ENCODE measurements around the gene TEX14.
A peak's percentile ranks its signal among the peaks of the same experiment; 100 is the strongest.

Gene TEX14

DNA sequence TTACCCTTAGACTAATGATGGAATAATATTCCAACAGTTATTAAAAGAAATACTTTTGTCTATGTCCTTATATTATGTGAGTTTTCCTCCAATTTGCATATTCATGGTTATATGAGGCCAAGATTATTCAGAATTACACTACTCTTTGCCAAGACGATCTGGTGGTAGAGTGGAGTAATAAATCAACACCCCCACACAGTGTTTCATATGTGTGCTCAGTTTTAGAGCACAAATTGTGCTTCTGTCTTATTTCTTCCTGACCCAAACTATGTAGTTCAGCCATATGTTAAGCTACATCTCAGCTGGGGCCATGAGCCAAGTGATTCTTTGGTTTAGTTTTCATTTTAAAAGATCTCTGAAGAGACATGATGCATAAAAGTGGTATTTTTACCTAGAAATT lies 37.0 kb upstream of the TEX14 start:
- H3K4me1 Mint-ChIP-seq, result no peaks in the 10 kb centered on the region
- TF ChIP-seq, protein P1, sequence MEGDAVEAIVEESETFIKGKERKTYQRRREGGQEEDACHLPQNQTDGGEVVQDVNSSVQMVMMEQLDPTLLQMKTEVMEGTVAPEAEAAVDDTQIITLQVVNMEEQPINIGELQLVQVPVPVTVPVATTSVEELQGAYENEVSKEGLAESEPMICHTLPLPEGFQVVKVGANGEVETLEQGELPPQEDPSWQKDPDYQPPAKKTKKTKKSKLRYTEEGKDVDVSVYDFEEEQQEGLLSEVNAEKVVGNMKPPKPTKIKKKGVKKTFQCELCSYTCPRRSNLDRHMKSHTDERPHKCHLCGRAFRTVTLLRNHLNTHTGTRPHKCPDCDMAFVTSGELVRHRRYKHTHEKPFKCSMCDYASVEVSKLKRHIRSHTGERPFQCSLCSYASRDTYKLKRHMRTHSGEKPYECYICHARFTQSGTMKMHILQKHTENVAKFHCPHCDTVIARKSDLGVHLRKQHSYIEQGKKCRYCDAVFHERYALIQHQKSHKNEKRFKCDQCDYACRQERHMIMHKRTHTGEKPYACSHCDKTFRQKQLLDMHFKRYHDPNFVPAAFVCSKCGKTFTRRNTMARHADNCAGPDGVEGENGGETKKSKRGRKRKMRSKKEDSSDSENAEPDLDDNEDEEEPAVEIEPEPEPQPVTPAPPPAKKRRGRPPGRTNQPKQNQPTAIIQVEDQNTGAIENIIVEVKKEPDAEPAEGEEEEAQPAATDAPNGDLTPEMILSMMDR (IDR thresholded peaks at IDR 0.05), result no peak
- H3K9me3 Mint-ChIP-seq, result no peaks in the 10 kb centered on the region
- no peak overlapping the region for H3K27ac Mint-ChIP-seq
- H3K27me3 Mint-ChIP-seq (ENCODE audit: low read depth, poor library complexity), result peaks cover 2% of the 10 kb centered on the region
- no peak overlapping the region for H3K4me3 Mint-ChIP-seq
- H3K36me3 Mint-ChIP-seq (ENCODE audit: low read depth), result peaks cover 11% of the 10 kb centered on the region
- no peak for DNase-seq

DNA sequence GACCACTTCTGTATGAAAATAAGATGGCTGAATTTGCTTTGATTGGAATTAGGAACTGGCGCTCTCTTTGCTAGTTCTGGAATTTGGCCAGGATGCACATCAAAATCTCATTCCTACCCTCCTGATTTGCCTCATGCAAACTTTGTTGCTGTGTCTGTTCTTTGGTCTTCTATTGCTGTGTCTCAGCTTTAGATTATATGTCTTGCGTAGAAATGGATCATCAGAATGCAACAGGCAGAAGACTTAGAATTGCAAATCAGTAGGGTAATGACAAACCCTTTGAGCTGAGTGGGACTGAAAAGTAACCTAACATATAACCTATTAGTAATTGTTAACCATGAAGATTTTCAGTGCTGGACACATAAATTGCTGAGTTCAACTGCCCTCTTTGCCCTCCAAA lies 30.9 kb upstream of the TEX14 start:
- Mint-ChIP-seq H3K27ac (no peak overlapping the region), H3K36me3 (ENCODE audit: low read depth) (peaks cover 16% of the 10 kb centered on the region), H3K27me3 (ENCODE audit: low read depth, poor library complexity) (peaks cover 2% of the 10 kb centered on the region), H3K4me1 (no peaks in the 10 kb centered on the region), H3K4me3 (no peak overlapping the region), H3K9me3 (no peaks in the 10 kb centered on the region)
- no peak for DNase-seq
- TF ChIP-seq, protein P1 (IDR thresholded peaks at IDR 0.05), result no peak

DNA sequence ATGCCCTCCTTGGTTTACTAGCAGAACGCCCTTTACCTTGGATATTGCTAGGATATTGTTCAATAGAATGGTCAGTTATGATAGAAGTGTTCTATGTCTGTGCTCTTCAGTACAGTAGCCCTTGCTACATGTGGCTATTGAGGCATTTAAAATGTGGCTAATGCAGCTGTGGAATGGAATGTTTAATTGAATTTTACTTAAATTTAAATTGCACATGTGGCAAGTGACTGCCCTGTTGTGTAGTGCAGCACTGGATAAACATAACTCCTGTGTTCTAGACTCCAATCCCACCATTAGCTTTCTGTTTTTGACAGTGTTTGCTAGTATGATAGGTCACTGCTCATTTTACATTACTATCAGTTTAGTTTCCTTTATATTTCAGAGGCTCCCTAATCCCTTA lies 30.4 kb upstream of the TEX14 start:
- Mint-ChIP-seq H3K36me3 (ENCODE audit: low read depth) (peaks cover 16% of the 10 kb centered on the region), H3K9me3 (no peaks in the 10 kb centered on the region), H3K4me1 (no peaks in the 10 kb centered on the region), H3K27ac (no peak overlapping the region), H3K4me3 (no peak overlapping the region), H3K27me3 (ENCODE audit: low read depth, poor library complexity) (peaks cover 2% of the 10 kb centered on the region)
- TF ChIP-seq, protein P1 (IDR thresholded peaks at IDR 0.05), result no peak
- no peak for DNase-seq

DNA sequence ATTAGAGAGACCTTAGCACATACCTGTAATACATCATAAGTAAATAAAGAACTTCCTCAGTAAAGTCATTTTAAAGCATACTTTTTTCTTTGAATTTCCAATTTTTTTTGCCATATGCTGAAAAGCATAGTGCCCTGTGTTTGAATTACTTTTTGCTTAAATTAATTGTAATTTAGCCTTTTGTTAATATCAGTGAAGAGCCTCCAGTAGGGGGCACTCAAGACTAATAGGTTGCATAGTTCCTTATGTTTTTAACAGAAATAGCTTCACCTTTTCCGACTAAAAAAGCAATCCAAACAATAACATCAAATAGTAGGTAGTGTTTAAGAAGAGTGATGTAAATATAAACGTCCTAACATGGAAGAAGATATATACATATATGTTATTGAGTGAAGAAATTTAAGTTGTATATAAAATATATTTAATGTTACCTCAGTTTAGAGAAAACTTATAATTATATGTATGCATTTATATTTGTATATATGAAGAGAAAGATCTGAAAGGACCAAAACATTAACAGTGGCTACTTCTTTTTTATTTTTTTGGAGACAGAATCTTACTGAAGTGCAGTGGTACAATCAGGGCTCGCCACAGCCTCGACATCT lies 19.2 kb upstream of the TEX14 start:
- H3K36me3 Mint-ChIP-seq (ENCODE audit: low read depth), result peaks cover 29% of the 10 kb centered on the region
- no peak overlapping the region for H3K4me3 Mint-ChIP-seq
- TF ChIP-seq, protein P1 (IDR thresholded peaks at IDR 0.05), result peak; percentile 88

DNA sequence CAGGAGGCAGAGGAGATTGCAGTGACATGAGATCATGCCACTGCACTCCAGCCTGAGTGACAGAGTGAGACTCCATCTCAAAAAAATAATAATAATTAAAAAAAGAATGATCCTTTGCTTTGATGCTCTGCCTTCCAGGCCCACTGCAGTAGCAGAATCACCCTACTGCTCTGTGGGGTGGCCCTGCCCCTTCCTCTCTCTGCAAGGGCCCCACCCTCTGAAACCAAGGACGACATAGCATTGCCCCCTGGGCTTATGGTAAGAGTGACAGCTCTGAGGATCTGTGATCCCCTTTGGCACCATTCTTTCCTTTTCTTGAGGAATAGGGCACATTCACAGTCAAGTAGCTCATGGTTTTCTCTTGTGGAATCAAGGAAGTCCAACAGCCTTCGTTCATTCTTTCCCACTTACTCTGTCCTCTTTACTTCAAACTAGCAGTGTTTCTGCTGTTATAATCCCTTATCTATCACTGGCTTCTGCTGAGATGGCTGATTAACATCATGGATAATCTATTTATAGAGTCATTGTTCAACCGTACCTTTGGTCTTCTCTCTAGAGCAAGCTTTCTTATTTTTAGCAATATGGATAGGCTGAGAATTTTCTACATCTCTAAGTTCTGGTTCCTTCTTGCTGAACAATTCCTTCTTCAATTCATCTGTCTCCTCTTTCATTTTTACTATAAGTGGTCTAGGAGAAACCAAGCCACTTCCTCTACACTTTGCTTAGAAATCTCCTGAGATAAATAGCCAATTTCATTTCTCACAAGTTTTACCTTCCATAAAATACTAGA lies 14.7 kb upstream of the TEX14 start:
- no peaks in the 10 kb centered on the region for H3K9me3 Mint-ChIP-seq
- H3K27me3 Mint-ChIP-seq (ENCODE audit: low read depth, poor library complexity), result no peaks in the 10 kb centered on the region
- H3K27ac Mint-ChIP-seq, result peak overlapping the region; percentile 7
- TF ChIP-seq, protein P1 (IDR thresholded peaks at IDR 0.05), result no peak
- no peaks in the 10 kb centered on the region for H3K4me1 Mint-ChIP-seq
- DNase-seq, result no peak
- H3K36me3 Mint-ChIP-seq (ENCODE audit: low read depth), result peaks cover 22% of the 10 kb centered on the region
- H3K4me3 Mint-ChIP-seq, result no peak overlapping the region

More for the DNA sequence above, 19.2 kb upstream of the TEX14 start:
- Mint-ChIP-seq H3K27ac (no peak overlapping the region), H3K9me3 (no peaks in the 10 kb centered on the region), H3K4me1 (no peaks in the 10 kb centered on the region), H3K27me3 (ENCODE audit: low read depth, poor library complexity) (no peaks in the 10 kb centered on the region)
- peak; percentile 46 for DNase-seq

DNA sequence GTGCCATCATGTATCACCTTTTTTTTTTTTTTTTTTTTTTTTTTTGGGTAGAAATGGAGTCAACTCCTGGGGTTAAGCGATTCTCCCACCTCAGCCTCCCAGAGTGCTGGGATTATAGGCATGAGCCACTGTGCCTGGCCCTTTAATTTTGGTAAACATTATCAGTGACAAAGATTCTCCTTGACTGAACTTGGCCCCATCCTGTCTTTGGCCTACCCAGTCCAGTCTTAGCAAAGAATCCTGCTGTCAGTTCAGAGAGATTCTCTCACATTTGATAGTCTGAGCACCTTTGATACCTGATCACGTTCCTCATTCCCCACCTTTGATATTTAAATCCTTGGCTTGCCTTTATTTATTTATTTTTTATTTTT lies 12.1 kb upstream of the TEX14 start:
- no peak for DNase-seq
- no peak overlapping the region for H3K4me3 Mint-ChIP-seq
- no peak overlapping the region for H3K27ac Mint-ChIP-seq
- peaks cover 28% of the 10 kb centered on the region for H3K36me3 Mint-ChIP-seq (ENCODE audit: low read depth)
- TF ChIP-seq, protein P1 (IDR thresholded peaks at IDR 0.05), result no peak
- H3K27me3 Mint-ChIP-seq (ENCODE audit: low read depth, poor library complexity), result peaks cover 4% of the 10 kb centered on the region
- peaks cover 12% of the 10 kb centered on the region for H3K9me3 Mint-ChIP-seq
- no peaks in the 10 kb centered on the region for H3K4me1 Mint-ChIP-seq

Data from nephron progenitor cell (in vitro differentiated cells).